ENCODE measurements around the gene VEZF1. TPM values are rescaled to one million over a fixed set of nuclear protein-coding genes. Genes with fewer than 3 reads are reported as not detected.

VEZF1 gene
- total and polyA plus RNA-seq, 2 experiments from 2014 or later: 32.2 to 51.9 TPM

GRCh38 chr17:57956291-57957119 is 31.5 kb downstream of the VEZF1 start:
- Histone ChIP-seq H3K4me1 (ENCODE audit: insufficient read depth) (peaks cover 19% of the 10 kb centered on the region), H3K36me3 (ENCODE audit: low read depth) (no peaks in the 10 kb centered on the region), H3K79me2 (ENCODE audit: insufficient read depth) (peaks cover 30% of the 10 kb centered on the region), H3K9me2 (ENCODE audit: insufficient read depth) (no peaks in the 10 kb centered on the region), H3K9ac (no peak overlapping the region), H3K27ac (no peak overlapping the region), H3K27me3 (replicated peaks; ENCODE audit: insufficient read depth) (no peaks in the 10 kb centered on the region), H3K9me3 (ENCODE audit: low read depth) (no peaks in the 10 kb centered on the region), H3K4me3 (peak overlapping the region; percentile 72; the same call in 1 of the 2 replicates), H2AFZ (no peak overlapping the region), H4K20me1 (ENCODE audit: insufficient read depth) (no peaks in the 10 kb centered on the region), H3F3A (ENCODE audit: insufficient read depth) (peaks cover 19% of the 10 kb centered on the region), H3K4me2 (ENCODE audit: unreplicated experiment) (no peak overlapping the region)
- TF ChIP-seq EZH2 (IDR thresholded peaks at IDR 0.05; ENCODE audit: insufficient read depth, poor library complexity, severe bottlenecking) (no peak), EZH2phosphoT487 (IDR thresholded peaks at IDR 0.05; ENCODE audit: insufficient read depth, low read depth) (no peak)
- WGBS, 2 experiments (ENCODE audit: low coverage in 1 of 2, low lambda C conversion rate in 2 of 2, missing lambda C conversion rate in 2 of 2): 75 to 78% methylated on average over 12 to 13 of the region's 13 CpGs
- in situ Hi-C loops (cut with MboI): no loop called here
- no peak for DNase-seq

- Histone ChIP-seq H3K36me3 (ENCODE audit: low read depth) (no peaks in the 10 kb centered on the region), H3K4me2 (ENCODE audit: unreplicated experiment) (peak within 1 kb of the TSS; percentile 90), H2AFZ (peak within 1 kb of the TSS; percentile 62), H3K9ac (peak within 1 kb of the TSS; percentile 95), H3K79me2 (ENCODE audit: insufficient read depth) (peaks cover 36% of the 10 kb centered on the region), H3K4me3 (peak within 1 kb of the TSS; percentile 75), H3K9me3 (ENCODE audit: low read depth) (no peaks in the 10 kb centered on the region), H3K9me2 (ENCODE audit: insufficient read depth) (no peaks in the 10 kb centered on the region), H4K20me1 (ENCODE audit: insufficient read depth) (no peaks in the 10 kb centered on the region), H3K27me3 (replicated peaks; ENCODE audit: insufficient read depth) (no peaks in the 10 kb centered on the region), H3F3A (ENCODE audit: insufficient read depth) (peaks cover 28% of the 10 kb centered on the region), H3K4me1 (ENCODE audit: insufficient read depth) (peaks cover 30% of the 10 kb centered on the region), H3K27ac (peak within 1 kb of the TSS; percentile 75)
- in situ Hi-C loops (cut with MboI): no loop called here
- TF ChIP-seq EZH2phosphoT487 (IDR thresholded peaks at IDR 0.05; ENCODE audit: insufficient read depth, low read depth) (no peak), EZH2 (IDR thresholded peaks at IDR 0.05; ENCODE audit: insufficient read depth, poor library complexity, severe bottlenecking) (no peak)
- DNase-seq: peak; percentile 88
- WGBS, 2 experiments (ENCODE audit: low coverage in 1 of 2, low lambda C conversion rate in 2 of 2, missing lambda C conversion rate in 2 of 2): 4 to 5% methylated on average over 22 to 65 of the region's 79 CpGs
Observed at GRCh38 chr17:57955183-57955931, 32.7 kb downstream of the VEZF1 start, which contains the start of gene CUEDC1. Gene CUEDC1, minus strand, starts transcription at chr17:57955412. Its CDS starts 69,848 bp downstream, at chr17:57885564.

DNA sequence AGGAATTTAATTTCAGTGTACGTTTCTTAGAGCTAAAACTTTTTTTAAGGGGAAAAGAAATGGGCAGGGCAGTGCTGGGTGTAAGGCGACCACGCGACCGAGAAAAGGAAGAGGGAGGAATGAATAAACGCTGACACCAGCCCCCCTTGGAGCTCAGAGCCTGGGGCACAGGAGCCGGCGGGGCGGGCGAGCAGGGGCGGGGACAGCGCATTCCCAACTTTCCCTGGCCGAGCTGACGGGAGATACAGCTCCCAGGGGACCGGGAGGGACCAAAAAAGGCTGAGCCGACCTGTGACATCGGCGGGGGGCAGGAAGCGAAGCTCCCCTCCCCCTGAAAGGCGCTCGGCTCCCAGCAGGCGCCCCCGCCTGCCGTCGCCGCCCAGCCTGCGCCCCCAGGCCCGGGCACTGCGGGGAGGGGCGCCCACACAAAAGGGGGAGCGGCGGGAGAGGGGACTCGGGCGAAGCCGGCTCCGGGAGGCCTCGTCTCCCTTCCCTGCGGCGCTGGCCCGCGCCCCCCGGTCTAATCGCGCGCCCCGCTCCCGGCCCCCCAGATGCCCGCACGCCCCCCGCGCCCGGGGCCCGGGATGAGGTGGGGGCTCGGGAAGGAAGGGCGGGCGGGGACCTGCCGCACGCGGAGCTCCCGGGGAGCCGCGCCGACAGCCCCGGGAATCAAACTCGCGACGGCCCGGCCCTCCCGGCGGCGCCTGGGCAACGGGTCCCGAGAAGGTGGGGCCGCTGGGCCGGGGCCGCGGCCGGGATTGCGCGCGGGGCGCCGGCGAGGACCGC is 33.5 kb downstream of the VEZF1 start:
- H3K79me2 ChIP-seq (ENCODE audit: insufficient read depth): peaks cover 36% of the 10 kb centered on the region
- no peaks in the 10 kb centered on the region for H3K27me3 ChIP-seq (replicated peaks; ENCODE audit: insufficient read depth)
- DNase-seq: peak; percentile 84
- peaks cover 34% of the 10 kb centered on the region for H3F3A ChIP-seq (ENCODE audit: insufficient read depth)
- 1 to 2% methylated on average over 26 to 31 of the region's 85 CpGs for WGBS, 2 experiments (ENCODE audit: low coverage in 1 of 2, low lambda C conversion rate in 2 of 2, missing lambda C conversion rate in 2 of 2)
- no peaks in the 10 kb centered on the region for H3K36me3 ChIP-seq (ENCODE audit: low read depth)
- H3K9me3 ChIP-seq (ENCODE audit: low read depth): no peaks in the 10 kb centered on the region
- H3K27ac ChIP-seq: peak overlapping the region; percentile 75
- peak overlapping the region; percentile 95 for H3K9ac ChIP-seq
- no peaks in the 10 kb centered on the region for H3K9me2 ChIP-seq (ENCODE audit: insufficient read depth)
- in situ Hi-C loops (cut with MboI): no loop called here
- H4K20me1 ChIP-seq (ENCODE audit: insufficient read depth): no peaks in the 10 kb centered on the region
- H3K4me2 ChIP-seq (ENCODE audit: unreplicated experiment): peak overlapping the region; percentile 60
- H3K4me1 ChIP-seq (ENCODE audit: insufficient read depth): peaks cover 38% of the 10 kb centered on the region
- TF ChIP-seq EZH2 (IDR thresholded peaks at IDR 0.05; ENCODE audit: insufficient read depth, poor library complexity, severe bottlenecking) (no peak), EZH2phosphoT487 (IDR thresholded peaks at IDR 0.05; ENCODE audit: insufficient read depth, low read depth) (no peak)
- 0 out of 2 replicates have a peak overlapping the region, but pooled peaks have one; percentile 39 for H2AFZ ChIP-seq
- H3K4me3 ChIP-seq: peak overlapping the region; percentile 75

All from GM23248 (cell line).